H9 (cell line): ENCODE results near the gene QSOX2. TPM values are rescaled to one million over a fixed set of nuclear protein-coding genes. Genes with fewer than 3 reads are reported as not detected.

ENCODE experiments used
- DNase-seq: peaks from one replicate; pipeline ENCODE4 v3.0.0-alpha.2; 2017
- H2AFZ ChIP-seq: one replicate; pipeline ENCODE4 v1.6.1; 2013; ENCODE audit warnings: mild to moderate bottlenecking, low read length, control low read depth, moderate library complexity
- H2AK5ac ChIP-seq: 2 replicates; pipeline ENCODE4 v1.6.1; 2013; ENCODE audit warnings: low read length, control low read depth, mixed read lengths; ENCODE audit not compliant: insufficient read length
- H2BK120ac ChIP-seq: one replicate; pipeline ENCODE4 v1.6.1; 2013; ENCODE audit warnings: low read depth, mild to moderate bottlenecking, low read length, control low read depth, inconsistent platforms; ENCODE audit not compliant: poor library complexity, severe bottlenecking
- H2BK12ac ChIP-seq: 2 replicates; pipeline ENCODE4 v1.6.1; 2013; ENCODE audit warnings: low read length, control low read depth, mixed read lengths, low read depth; ENCODE audit not compliant: insufficient read length
- H2BK15ac ChIP-seq: 2 replicates; pipeline ENCODE4 v1.6.1; 2013; ENCODE audit warnings: low read depth, low read length, control low read depth
- H2BK20ac ChIP-seq: one replicate; pipeline ENCODE4 v1.6.1; 2013; ENCODE audit warnings: low read depth, mild to moderate bottlenecking, low read length, control low read depth, inconsistent platforms; ENCODE audit not compliant: poor library complexity, severe bottlenecking
- H2BK5ac ChIP-seq: 2 replicates; pipeline ENCODE4 v1.6.1; 2013; ENCODE audit warnings: low read length, control low read depth, mixed read lengths; ENCODE audit not compliant: insufficient read length
- H3K14ac ChIP-seq: 2 replicates; pipeline ENCODE4 v1.6.1; 2013; ENCODE audit warnings: low read length, control low read depth; ENCODE audit not compliant: insufficient read depth
- H3K18ac ChIP-seq: 2 replicates; pipeline ENCODE4 v1.6.1; 2013; ENCODE audit warnings: low read depth, mild to moderate bottlenecking, mixed read lengths, low read length, control low read depth; ENCODE audit not compliant: insufficient read length
- H3K23ac ChIP-seq: 2 replicates; pipeline ENCODE4 v1.6.1; 2013; ENCODE audit warnings: low read length, control low read depth, mixed read lengths, low read depth; ENCODE audit not compliant: insufficient read length
- H3K23me2 ChIP-seq: 2 replicates; pipeline ENCODE4 v1.6.1; 2013; ENCODE audit warnings: low read depth, mild to moderate bottlenecking, mixed read lengths, low read length, control low read depth; ENCODE audit not compliant: insufficient read length, poor library complexity, severe bottlenecking
- H3K27ac ChIP-seq: 2 replicates; pipeline ENCODE4 v1.5.1; 2013; ENCODE audit warnings: low read length, control low read depth, mixed read lengths, low read depth; ENCODE audit not compliant: insufficient read length
- H3K27me3 ChIP-seq: 2 replicates; pipeline ENCODE4 v1.6.1; 2013; ENCODE audit warnings: low read length, control low read depth, inconsistent platforms; ENCODE audit not compliant: insufficient read depth
- H3K4ac ChIP-seq: 2 replicates; pipeline ENCODE4 v1.6.1; 2013; ENCODE audit warnings: low read depth, mild to moderate bottlenecking, control low read depth, inconsistent platforms, low read length, moderate library complexity
- H3K4me1 ChIP-seq: 2 replicates; pipeline ENCODE4 v1.6.1; 2013; ENCODE audit warnings: low read length, control low read depth, inconsistent platforms; ENCODE audit not compliant: insufficient read depth
- H3K4me2 ChIP-seq: 2 replicates; pipeline ENCODE4 v1.6.1; 2013; ENCODE audit warnings: low read length, control low read depth, mixed read lengths; ENCODE audit not compliant: insufficient read length, insufficient read depth
- H3K56ac ChIP-seq: 2 replicates; pipeline ENCODE4 v1.6.1; 2013; ENCODE audit warnings: low read depth, mild to moderate bottlenecking, mixed read lengths, low read length, control low read depth; ENCODE audit not compliant: insufficient read length
- H3K79me1 ChIP-seq: 2 replicates; pipeline ENCODE4 v1.6.1; 2013; ENCODE audit warnings: low read depth, mild to moderate bottlenecking, moderate library complexity, low read length, control low read depth, inconsistent platforms; ENCODE audit not compliant: insufficient read depth, poor library complexity, severe bottlenecking
- H3K79me2 ChIP-seq: 2 replicates; pipeline ENCODE4 v1.6.1; 2013; ENCODE audit warnings: low read length, control low read depth, inconsistent platforms; ENCODE audit not compliant: insufficient read depth
- H3K9ac ChIP-seq: 2 replicates; pipeline ENCODE4 v1.6.1; 2013; ENCODE audit warnings: low read length, control low read depth, mixed read lengths; ENCODE audit not compliant: insufficient read length; ENCODE audit errors: extremely low read depth
- H3K9me3 ChIP-seq: one replicate; pipeline ENCODE4 v1.6.1; 2013; ENCODE audit warnings: low read depth, low read length, inconsistent platforms; ENCODE audit not compliant: control insufficient read depth
- H3T11ph ChIP-seq: one replicate; pipeline ENCODE4 v1.6.1; 2013; ENCODE audit warnings: mild to moderate bottlenecking, low read length, control low read depth, inconsistent platforms
- H4K20me1 ChIP-seq: one replicate; pipeline ENCODE4 v1.6.1; 2013; ENCODE audit not compliant: control insufficient read depth, insufficient read length, insufficient read depth
- H4K5ac ChIP-seq: 2 replicates; pipeline ENCODE4 v1.6.1; 2013; ENCODE audit warnings: low read depth, mild to moderate bottlenecking, mixed read lengths, low read length, control low read depth; ENCODE audit not compliant: insufficient read length
- H4K8ac ChIP-seq: replicated peaks from 2 replicates; pipeline ENCODE4 v1.6.1; 2013; ENCODE audit warnings: low read length, control low read depth, mixed read lengths, low read depth; ENCODE audit not compliant: insufficient read length
- H4K91ac ChIP-seq: 2 replicates; pipeline ENCODE4 v1.6.1; 2013; ENCODE audit warnings: low read depth, mild to moderate bottlenecking, moderate library complexity, mixed read lengths, low read length, control low read depth; ENCODE audit not compliant: insufficient read length
- H3K27ac Mint-ChIP-seq, 3 experiments: 2 replicates in 2 of 3; 3 replicates in 1 of 3; pipeline ENCODE4 v1.8.0; 2020 to 2021; ENCODE audit warnings: mixed read lengths in 3 of 3, mild to moderate bottlenecking in 1 of 3, moderate library complexity in 1 of 3
- H3K27me3 Mint-ChIP-seq: 2 replicates; pipeline ENCODE4 v1.8.0; 2021; ENCODE audit warnings: low read depth, mild to moderate bottlenecking, moderate library complexity, mixed read lengths
- H3K36me3 Mint-ChIP-seq, 3 experiments: 2 replicates in 2 of 3; 3 replicates in 1 of 3; pipeline ENCODE4 v1.8.0; 2020 to 2021; ENCODE audit warnings: low read depth in 3 of 3, mixed read lengths in 3 of 3; ENCODE audit not compliant: insufficient read depth in 1 of 3
- H3K4me1 Mint-ChIP-seq, 2 experiments: 2 replicates each; pipeline ENCODE4 v1.8.0; 2020; ENCODE audit warnings: mixed read lengths in 2 of 2
- H3K4me3 Mint-ChIP-seq, 2 experiments: 2 replicates in 1 of 2; 3 replicates in 1 of 2; pipeline ENCODE4 v1.8.0; 2020 to 2021; ENCODE audit warnings: mild to moderate bottlenecking in 2 of 2, mixed read lengths in 2 of 2, moderate library complexity in 1 of 2
- H3K9me3 Mint-ChIP-seq, 2 experiments: 2 replicates in 1 of 2; 3 replicates in 1 of 2; pipeline ENCODE4 v1.8.0; 2020; ENCODE audit warnings: mild to moderate bottlenecking in 2 of 2, mixed read lengths in 2 of 2, moderate library complexity in 1 of 2
- WGBS: extraction: QIAGEN DNeasy Blood & Tissue Kit; methylation state at CpG from one replicate; pipeline ENCODE4 v1.1.7; 2013; ENCODE audit warnings: missing lambda C conversion rate, low lambda C conversion rate, mixed read lengths; ENCODE audit not compliant: insufficient read length; ENCODE audit errors: extremely low coverage; 5-methylcytosine and 5-hydroxymethylcytosine counted together
- total RNA-seq: library from RNA; stranded (reverse); gene quantifications from 2 replicates; pipeline ENCODE4 v1.2.1, GENCODE V29; 2021
- TF ChIP-seq, protein P1 (sequence below): fragments of 200-600 bp; sonication (generic); conservative IDR thresholded peaks from 3 replicates; pipeline ENCODE4 v1.8.0; 2021; ENCODE audit warnings: antibody characterized with exemption, mild to moderate bottlenecking

QSOX2 gene
- total RNA-seq, 1 experiment from 2014 or later, result 25.8 TPM

DNA sequence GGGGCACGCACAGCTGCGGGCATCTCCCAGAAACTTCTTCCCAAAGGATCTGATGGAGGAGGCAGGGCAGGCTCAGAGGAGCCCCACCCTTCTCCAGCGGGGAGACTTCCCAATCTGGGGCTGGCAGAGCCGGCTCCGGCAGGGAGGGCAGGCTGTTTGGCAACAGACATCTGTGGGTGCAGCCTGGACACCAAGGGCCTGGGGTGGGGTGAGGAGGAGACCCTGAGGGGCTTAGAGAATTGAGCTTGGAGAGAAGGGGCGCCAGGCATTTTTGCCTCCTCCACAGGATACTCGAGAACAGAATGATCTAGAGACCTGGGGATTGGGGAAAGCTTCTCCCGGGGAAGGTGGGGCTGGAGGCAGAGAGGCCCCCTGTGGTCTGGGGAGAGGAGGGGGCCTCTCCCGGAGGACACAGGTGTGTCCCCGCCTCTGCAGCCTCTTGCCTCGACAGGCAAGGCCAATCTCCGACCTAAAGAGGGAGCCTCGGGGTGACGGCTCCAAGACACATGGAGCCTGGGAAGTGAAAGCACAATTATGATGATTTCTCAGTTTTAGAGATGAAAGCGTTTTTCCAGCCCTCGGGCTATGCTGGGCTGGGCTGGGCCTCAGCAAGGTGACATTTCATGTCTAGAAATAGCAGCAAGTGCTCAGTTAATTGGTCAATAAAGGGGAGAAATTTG lies 49.1 kb downstream of the QSOX2 start:
- Histone ChIP-seq H3K23me2 (peaks cover 5% of the 10 kb centered on the region), H4K8ac (no peak overlapping the region), H3K4ac (no peak overlapping the region), H3K9me3 (no peaks in the 10 kb centered on the region), H3K27me3 (peaks cover 91% of the 10 kb centered on the region), H4K20me1 (no peaks in the 10 kb centered on the region), H3K23ac (no peak overlapping the region), H4K91ac (no peak overlapping the region), H3K4me1 (no peaks in the 10 kb centered on the region), H3K79me1 (no peaks in the 10 kb centered on the region), H3K56ac (no peak overlapping the region), H2BK12ac (no peak overlapping the region), H3K27ac (no peak overlapping the region), H3T11ph (no peak overlapping the region), H2BK15ac (no peak overlapping the region), H2BK120ac (no peak overlapping the region), H3K14ac (no peak overlapping the region), H2BK5ac (no peak overlapping the region), H2AFZ (no peak overlapping the region), H3K4me2 (peak overlapping the region; percentile 16), H2BK20ac (no peak overlapping the region), H3K18ac (no peak overlapping the region), H3K9ac (no peak overlapping the region), H2AK5ac (no peak overlapping the region), H3K79me2 (no peaks in the 10 kb centered on the region), H4K5ac (no peak overlapping the region)
- Mint-ChIP-seq H3K36me3 (no peaks in the 10 kb centered on the region), H3K9me3 (no peaks in the 10 kb centered on the region), H3K4me3 (peak overlapping the region in 1 of 2 experiments; percentile 71; a peak in 3 of 5 replicates), H3K27ac (no peak overlapping the region), H3K27me3 (peaks cover 97% of the 10 kb centered on the region), H3K4me1 (peaks cover 11 to 38% of the 10 kb centered on the region in 2 experiments)
- DNase-seq, result peak; percentile 49
- TF ChIP-seq, protein P1, sequence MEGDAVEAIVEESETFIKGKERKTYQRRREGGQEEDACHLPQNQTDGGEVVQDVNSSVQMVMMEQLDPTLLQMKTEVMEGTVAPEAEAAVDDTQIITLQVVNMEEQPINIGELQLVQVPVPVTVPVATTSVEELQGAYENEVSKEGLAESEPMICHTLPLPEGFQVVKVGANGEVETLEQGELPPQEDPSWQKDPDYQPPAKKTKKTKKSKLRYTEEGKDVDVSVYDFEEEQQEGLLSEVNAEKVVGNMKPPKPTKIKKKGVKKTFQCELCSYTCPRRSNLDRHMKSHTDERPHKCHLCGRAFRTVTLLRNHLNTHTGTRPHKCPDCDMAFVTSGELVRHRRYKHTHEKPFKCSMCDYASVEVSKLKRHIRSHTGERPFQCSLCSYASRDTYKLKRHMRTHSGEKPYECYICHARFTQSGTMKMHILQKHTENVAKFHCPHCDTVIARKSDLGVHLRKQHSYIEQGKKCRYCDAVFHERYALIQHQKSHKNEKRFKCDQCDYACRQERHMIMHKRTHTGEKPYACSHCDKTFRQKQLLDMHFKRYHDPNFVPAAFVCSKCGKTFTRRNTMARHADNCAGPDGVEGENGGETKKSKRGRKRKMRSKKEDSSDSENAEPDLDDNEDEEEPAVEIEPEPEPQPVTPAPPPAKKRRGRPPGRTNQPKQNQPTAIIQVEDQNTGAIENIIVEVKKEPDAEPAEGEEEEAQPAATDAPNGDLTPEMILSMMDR, result 0 out of 3 replicates have a peak, but pooled peaks have one; percentile 14
- WGBS, result no CpG with 5 or more reads among the region's 16 CpGs
